Naive thymus-derived CD8-positive, alpha-beta T cell (primary cell): ENCODE measurements around the gene CATSPERZ. TPM values are rescaled to one million over a fixed set of nuclear protein-coding genes. Genes with fewer than 3 reads are reported as not detected.
"Not testable (repeated sequence)": the region's sequence is repeated elsewhere in the genome, so short reads cannot be mapped to it uniquely, and the experiment has no call there.

ENCODE experiments used
- ATAC-seq, 2 donors: fragments of 150-1000 bp; cut with Tn5 transposase in 1 of 2; sonication (Bioruptor Pico), chemical (Tn5 transposase) in 1 of 2; 1 replicate in 1 of 2; 2 replicates in 1 of 2; pipeline ENCODE4 v1.10.0; 2021; ENCODE audit warnings: mild to moderate bottlenecking in 2 of 2, moderate library complexity in 2 of 2
- POLR2A ChIA-PET: fragments of 350-600 bp; sonication (Branson Sonifier 250); formaldehyde crosslinking; loops from one replicate; lab custom pipeline; 2021; ENCODE audit warnings: antibody characterized with exemption; lab: Charles Lee
- DNase-seq, 10 donors: peaks; one replicate each; pipeline versions ENCODE4 v3.0.0 to v3.0.0-alpha.2; 2020 to 2022
- H3K27ac Mint-ChIP-seq, 10 donors: one replicate each; pipeline ENCODE4 v1.8.0; 2020 to 2022; ENCODE audit warnings: mild to moderate bottlenecking in 10 of 10, mixed read lengths in 10 of 10, moderate library complexity in 4 of 10, inconsistent platforms in 1 of 10
- H3K27me3 Mint-ChIP-seq, 5 donors: one replicate each; pipeline ENCODE4 v1.8.0; 2021 to 2022; ENCODE audit warnings: mixed read lengths in 5 of 5
- H3K36me3 Mint-ChIP-seq, 3 donors: one replicate each; pipeline ENCODE4 v1.8.0; 2020 to 2022; ENCODE audit warnings: mixed read lengths in 3 of 3, mild to moderate bottlenecking in 2 of 3, inconsistent platforms in 1 of 3
- H3K4me1 Mint-ChIP-seq, 4 donors: one replicate each; pipeline ENCODE4 v1.8.0; 2021 to 2022; ENCODE audit warnings: mixed read lengths in 4 of 4
- H3K4me3 Mint-ChIP-seq, 10 donors: one replicate each; pipeline ENCODE4 v1.8.0; 2020 to 2022; ENCODE audit warnings: mild to moderate bottlenecking in 10 of 10, mixed read lengths in 10 of 10, moderate library complexity in 6 of 10, inconsistent platforms in 1 of 10
- H3K9me3 Mint-ChIP-seq, 9 donors: one replicate each; pipeline ENCODE4 v1.8.0; 2020 to 2022; ENCODE audit warnings: mixed read lengths in 9 of 9, mild to moderate bottlenecking in 3 of 9, inconsistent platforms in 1 of 9, moderate library complexity in 1 of 9
- polyA plus RNA-seq, 3 donors: library from polyadenylated mRNA; unstranded; fragments of 300-500 nt; fragmentation: Illumina TruSeq; gene quantifications; one replicate each; pipeline ENCODE4 v1.2.3, GENCODE V29; 2021
- total RNA-seq, 8 experiments: library from RNA in 2 of 8; stranded (reverse) in 2 of 8; gene quantifications; one replicate each; pipeline ENCODE4 v1.2.3 and lab custom pipeline; 2021 to 2026

Gene CATSPERZ
- total and polyA plus RNA-seq, 5 experiments from 2014 or later, result not detected

GRCh38 chr11:64318766-64319761, 18.9 kb downstream of the CATSPERZ start:
- ATAC-seq (no peak), DNase-seq (no peak)
- POLR2A ChIA-PET, result interaction anchor here (1.3 to 3.8 kb wide), 7 partner anchors 12 to 425 kb away, joined by 3 to 73 read pairs (median 14); partner anchors contain the start of genes CCDC88B, RASGRP2, RPS6KA4 and STIP1
- peak overlapping the region; percentile 90 to 97 (median 94) for H3K4me3 Mint-ChIP-seq
- no peaks in the 10 kb centered on the region for H3K9me3 Mint-ChIP-seq
- H3K27me3 Mint-ChIP-seq, result no peaks in the 10 kb centered on the region
- H3K36me3 Mint-ChIP-seq, result peaks cover 0 to 36% (median 3%) of the 10 kb centered on the region in 3 donors
- peaks cover 22 to 42% (median 38%) of the 10 kb centered on the region in 4 donors for H3K4me1 Mint-ChIP-seq
- peak overlapping the region; percentile 90 to 100 (median 99) for H3K27ac Mint-ChIP-seq

GRCh38 chr11:64320556-64320955, 20.4 kb downstream of the CATSPERZ start:
- DNase-seq, result no peak
- Mint-ChIP-seq H3K4me1 (peaks cover 22 to 42% (median 35%) of the 10 kb centered on the region in 4 donors), H3K9me3 (no peaks in the 10 kb centered on the region), H3K27me3 (no peaks in the 10 kb centered on the region), H3K36me3 (peaks cover 0 to 31% (median 3%) of the 10 kb centered on the region in 3 donors), H3K4me3 (peak overlapping the region in 2 of 10 donors; percentile 11 to 72), H3K27ac (peak overlapping the region in 8 of 10 donors; percentile 31 to 97 (median 57))
- no peak for ATAC-seq
- POLR2A ChIA-PET, result interaction anchor here (0.7 to 1.3 kb wide), 2 partner anchors 11 to 26 kb away, joined by 3 read pairs; no protein-coding TSS in a partner anchor

DNA sequence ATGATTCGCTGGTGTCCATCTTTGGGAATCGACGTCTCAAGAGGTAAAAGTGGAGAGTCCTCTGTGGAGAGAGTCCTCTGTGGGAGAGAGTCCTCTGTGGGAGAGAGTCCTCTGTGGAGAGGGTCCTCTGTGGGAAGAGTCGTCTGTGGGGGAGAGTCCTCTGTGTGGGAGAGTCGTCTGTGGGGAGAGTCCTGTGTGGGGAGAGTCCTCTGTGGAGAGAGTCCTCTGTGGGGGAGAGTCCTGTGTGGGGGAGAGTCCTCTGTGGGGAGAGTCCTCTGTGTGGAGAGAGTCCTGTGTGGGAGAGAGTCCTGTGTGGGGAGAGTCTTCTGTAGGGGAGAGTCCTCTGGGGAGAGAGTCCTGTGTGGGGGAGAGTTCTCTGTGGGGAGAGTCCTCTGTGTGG, 20.9 kb downstream of the CATSPERZ start:
- Mint-ChIP-seq H3K27ac (peak overlapping the region in 7 of 10 donors; percentile 18 to 97 (median 63)), H3K4me3 (peak overlapping the region in 3 of 10 donors; percentile 15 to 73 (median 30)), H3K4me1 (peaks cover 22 to 42% (median 35%) of the 10 kb centered on the region in 4 donors), H3K36me3 (peaks cover 0 to 31% (median 3%) of the 10 kb centered on the region in 3 donors), H3K27me3 (no peaks in the 10 kb centered on the region), H3K9me3 (no peaks in the 10 kb centered on the region)
- DNase-seq, result no peak
- POLR2A ChIA-PET, result interaction anchor here (0.6 kb wide), 1 partner anchor 132 kb away, joined by 3 read pairs; no protein-coding TSS in a partner anchor
- no peak for ATAC-seq

- Mint-ChIP-seq H3K27ac (peak overlapping the region in 2 of 10 donors; percentile 70 to 97), H3K36me3 (peaks cover 0 to 31% (median 3%) of the 10 kb centered on the region in 3 donors)
- POLR2A ChIA-PET, result interaction anchor here (0.6 kb wide), 1 partner anchor 131 kb away, joined by 3 read pairs; no protein-coding TSS in a partner anchor
These were observed 21.4 kb downstream of the CATSPERZ start for GRCh38 chr11:64321533-64321932.

DNA sequence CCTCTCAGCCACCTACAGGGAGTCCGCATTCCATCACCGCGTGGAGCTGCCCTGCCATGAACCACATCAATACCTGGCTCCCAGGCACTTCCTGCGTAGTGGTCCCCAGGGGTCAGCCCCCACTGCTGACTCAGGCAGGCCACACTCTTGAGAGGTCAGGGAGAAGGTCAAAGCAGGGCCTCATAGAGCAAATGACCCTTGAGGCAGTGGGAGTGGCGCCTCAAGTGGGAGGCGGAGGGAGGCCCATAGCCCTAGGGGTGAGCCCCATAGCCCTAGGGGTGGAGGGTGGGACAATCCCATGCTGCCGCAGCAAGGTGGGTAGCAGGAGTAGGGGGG, 22.7 kb downstream of the CATSPERZ start:
- POLR2A ChIA-PET, result no interaction called here
- H3K4me1 Mint-ChIP-seq, result peaks cover 15 to 28% (median 24%) of the 10 kb centered on the region in 4 donors

More at GRCh38 chr11:64321533-64321932, 21.4 kb downstream of the CATSPERZ start:
- Mint-ChIP-seq H3K4me3 (peak overlapping the region in 2 of 10 donors; percentile 30 to 73), H3K27me3 (no peaks in the 10 kb centered on the region), H3K9me3 (no peaks in the 10 kb centered on the region), H3K4me1 (peaks cover 22 to 39% (median 31%) of the 10 kb centered on the region in 4 donors)
- DNase-seq (no peak), ATAC-seq (no peak)

GRCh38 chr11:64323373-64323772, 23.2 kb downstream of the CATSPERZ start:
- Mint-ChIP-seq H3K27ac (no peak overlapping the region), H3K27me3 (no peaks in the 10 kb centered on the region), H3K36me3 (peaks cover 0 to 28% (median 3%) of the 10 kb centered on the region in 3 donors), H3K9me3 (no peaks in the 10 kb centered on the region), H3K4me1 (peaks cover 14 to 23% (median 22%) of the 10 kb centered on the region in 4 donors), H3K4me3 (no peak overlapping the region)
- POLR2A ChIA-PET, result no interaction called here
- DNase-seq, result no peak
- no peak for ATAC-seq

More for the DNA sequence above, 22.7 kb downstream of the CATSPERZ start:
- Mint-ChIP-seq H3K36me3 (peaks cover 0 to 28% (median 3%) of the 10 kb centered on the region in 3 donors), H3K27me3 (no peaks in the 10 kb centered on the region), H3K9me3 (no peaks in the 10 kb centered on the region), H3K27ac (peak overlapping the region in 1 of 10 donors; percentile 71), H3K4me3 (no peak overlapping the region)
- ATAC-seq (no peak), DNase-seq (no peak)

DNA sequence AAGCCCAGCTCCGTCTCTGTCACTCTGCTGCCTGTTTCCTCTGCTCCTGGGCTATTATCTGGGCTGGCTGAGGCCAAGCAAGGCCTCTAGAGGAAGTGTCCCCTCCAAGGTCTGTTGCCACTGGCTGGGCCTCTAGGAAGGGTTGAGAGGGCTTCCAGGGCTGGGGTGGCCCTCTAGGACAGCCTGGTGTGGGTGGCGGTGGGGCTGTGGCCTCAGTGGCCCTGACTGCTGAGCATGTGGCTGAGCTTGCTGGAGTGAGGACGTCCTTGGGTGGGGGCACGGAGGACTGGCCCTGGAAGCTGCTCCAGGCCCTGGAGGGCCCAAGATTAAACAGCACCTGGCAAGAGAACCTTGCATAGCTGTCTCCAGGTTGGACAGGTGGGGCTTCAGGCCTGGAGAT, 23.8 kb downstream of the CATSPERZ start:
- POLR2A ChIA-PET, result interaction anchor here (1.1 to 1.3 kb wide), 2 partner anchors 18 to 29 kb away, joined by 3 read pairs; no protein-coding TSS in a partner anchor
- not testable (repeated sequence) for H3K4me3 Mint-ChIP-seq, H3K9me3 Mint-ChIP-seq, H3K27me3 Mint-ChIP-seq, ATAC-seq, DNase-seq
- Mint-ChIP-seq H3K4me1 (peaks cover 12 to 20% (median 19%) of the 10 kb centered on the region in 4 donors), H3K36me3 (peaks cover 0 to 28% (median 3%) of the 10 kb centered on the region in 3 donors), H3K27ac (peak overlapping the region in 1 of 10 donors; percentile 68)

DNA sequence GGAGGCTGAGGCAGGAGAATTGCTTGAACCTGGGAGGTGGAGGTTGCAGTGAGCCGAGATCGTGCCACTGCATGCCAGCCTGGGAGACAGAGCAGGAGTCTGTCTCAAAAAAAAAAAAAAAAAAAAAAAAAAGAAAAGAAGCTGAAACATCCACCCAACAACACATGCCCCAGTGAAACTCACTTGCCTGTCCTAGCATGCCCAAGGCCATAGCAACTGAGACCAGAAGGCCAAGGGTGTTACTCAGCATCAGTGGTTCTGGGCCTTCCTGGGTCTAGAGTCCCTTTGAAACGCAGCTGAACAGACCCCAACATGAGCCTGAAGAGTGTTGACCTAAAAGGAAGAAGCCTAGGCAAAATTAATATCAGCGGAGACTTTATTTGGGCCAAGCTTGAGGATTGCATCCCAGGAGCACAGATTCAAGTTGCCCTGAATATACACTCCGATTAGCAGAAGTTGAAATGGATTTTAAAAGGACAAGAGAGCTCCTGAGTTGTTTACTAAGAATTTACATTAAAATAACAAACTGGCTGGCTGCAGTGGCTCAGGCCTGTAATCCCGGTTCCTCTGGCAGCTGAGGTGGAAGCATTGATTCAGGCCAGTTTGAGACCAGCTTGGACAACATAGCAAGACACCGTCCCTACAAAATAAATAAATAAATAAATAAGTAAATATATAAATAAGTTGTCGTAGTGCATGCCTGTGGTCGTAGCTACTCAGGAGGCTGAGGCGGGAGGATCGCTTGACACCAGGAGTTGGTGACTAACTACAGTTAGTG, 24.7 kb downstream of the CATSPERZ start:
- H3K4me1 Mint-ChIP-seq, result peaks cover 8 to 13% (median 11%) of the 10 kb centered on the region in 4 donors
- no peak for ATAC-seq
- no peak for DNase-seq
- H3K4me3 Mint-ChIP-seq, result no peak overlapping the region
- H3K36me3 Mint-ChIP-seq, result peaks cover 0 to 26% (median 3%) of the 10 kb centered on the region in 3 donors
- H3K27ac Mint-ChIP-seq, result no peak overlapping the region
- no peaks in the 10 kb centered on the region for H3K9me3 Mint-ChIP-seq
- H3K27me3 Mint-ChIP-seq, result no peaks in the 10 kb centered on the region
- POLR2A ChIA-PET, result interaction anchor here (0.7 to 1.3 kb wide), 3 partner anchors 15 to 28 kb away, joined by 3 read pairs; partner anchors contain the start of gene CCDC88B

- H3K9me3 Mint-ChIP-seq, result no peaks in the 10 kb centered on the region
- POLR2A ChIA-PET, result no interaction called here
- no peaks in the 10 kb centered on the region for H3K27me3 Mint-ChIP-seq
- no peak overlapping the region for H3K27ac Mint-ChIP-seq
- peaks cover 4 to 12% (median 9%) of the 10 kb centered on the region in 4 donors for H3K4me1 Mint-ChIP-seq
- H3K4me3 Mint-ChIP-seq, result no peak overlapping the region
- ATAC-seq, result no peak
- H3K36me3 Mint-ChIP-seq, result peaks cover 0 to 2% (median 0%) of the 10 kb centered on the region in 3 donors
- DNase-seq, result no peak
These were observed 27.2 kb downstream of the CATSPERZ start for GRCh38 chr11:64327375-64327774.

- no peak for ATAC-seq
- no peak overlapping the region for H3K4me3 Mint-ChIP-seq
- POLR2A ChIA-PET, result no interaction called here
These were observed 27.8 kb downstream of the CATSPERZ start for GRCh38 chr11:64327993-64328392.

GRCh38 chr11:64330888-64331287, 30.7 kb downstream of the CATSPERZ start:
- Mint-ChIP-seq H3K27me3 (no peaks in the 10 kb centered on the region), H3K36me3 (peaks cover 0 to 8% (median 0%) of the 10 kb centered on the region in 3 donors), H3K4me3 (no peak overlapping the region), H3K27ac (peak overlapping the region in 2 of 10 donors; percentile 18 to 48), H3K9me3 (no peaks in the 10 kb centered on the region), H3K4me1 (peaks cover 4 to 19% (median 9%) of the 10 kb centered on the region in 4 donors)
- POLR2A ChIA-PET, result interaction anchor here (0.6 to 2.9 kb wide), 3 partner anchors 11 to 135 kb away, joined by 3 to 13 read pairs (median 5); partner anchors contain the start of genes PRDX5 and TRMT112
- no peak for DNase-seq
- no peak for ATAC-seq

More at GRCh38 chr11:64327993-64328392, 27.8 kb downstream of the CATSPERZ start:
- H3K27ac Mint-ChIP-seq, result no peak overlapping the region
- peaks cover 4 to 12% (median 9%) of the 10 kb centered on the region in 4 donors for H3K4me1 Mint-ChIP-seq
- DNase-seq, result no peak
- H3K36me3 Mint-ChIP-seq, result peaks cover 0 to 2% (median 0%) of the 10 kb centered on the region in 3 donors
- no peaks in the 10 kb centered on the region for H3K27me3 Mint-ChIP-seq
- no peaks in the 10 kb centered on the region for H3K9me3 Mint-ChIP-seq
